ENCODE measurements around the gene GRID1. TPM values are rescaled to one million over a fixed set of nuclear protein-coding genes. Genes with fewer than 3 reads are reported as not detected.

Gene GRID1
- total RNA-seq, 1 donor from 2014 or later, result 0.60 TPM

- Mint-ChIP-seq H3K4me1 (ENCODE audit: low read depth) (peaks cover 15% of the 10 kb centered on the region), H3K4me3 (ENCODE audit: unreplicated experiment) (no peak overlapping the region), H3K27ac (ENCODE audit: unreplicated experiment) (no peak overlapping the region), H3K9me3 (ENCODE audit: low read depth) (no peaks in the 10 kb centered on the region), H3K27me3 (ENCODE audit: low read depth) (peaks cover 11% of the 10 kb centered on the region), H3K36me3 (ENCODE audit: low read depth) (no peaks in the 10 kb centered on the region)
- no peak for DNase-seq (ENCODE audit: low spot score)
- TF ChIP-seq, protein P1, sequence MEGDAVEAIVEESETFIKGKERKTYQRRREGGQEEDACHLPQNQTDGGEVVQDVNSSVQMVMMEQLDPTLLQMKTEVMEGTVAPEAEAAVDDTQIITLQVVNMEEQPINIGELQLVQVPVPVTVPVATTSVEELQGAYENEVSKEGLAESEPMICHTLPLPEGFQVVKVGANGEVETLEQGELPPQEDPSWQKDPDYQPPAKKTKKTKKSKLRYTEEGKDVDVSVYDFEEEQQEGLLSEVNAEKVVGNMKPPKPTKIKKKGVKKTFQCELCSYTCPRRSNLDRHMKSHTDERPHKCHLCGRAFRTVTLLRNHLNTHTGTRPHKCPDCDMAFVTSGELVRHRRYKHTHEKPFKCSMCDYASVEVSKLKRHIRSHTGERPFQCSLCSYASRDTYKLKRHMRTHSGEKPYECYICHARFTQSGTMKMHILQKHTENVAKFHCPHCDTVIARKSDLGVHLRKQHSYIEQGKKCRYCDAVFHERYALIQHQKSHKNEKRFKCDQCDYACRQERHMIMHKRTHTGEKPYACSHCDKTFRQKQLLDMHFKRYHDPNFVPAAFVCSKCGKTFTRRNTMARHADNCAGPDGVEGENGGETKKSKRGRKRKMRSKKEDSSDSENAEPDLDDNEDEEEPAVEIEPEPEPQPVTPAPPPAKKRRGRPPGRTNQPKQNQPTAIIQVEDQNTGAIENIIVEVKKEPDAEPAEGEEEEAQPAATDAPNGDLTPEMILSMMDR (IDR thresholded peaks at IDR 0.05), result no peak
These were observed 451.9 kb downstream of the GRID1 start for GRCh38 chr10:85914720-85915119.

- H3K36me3 Mint-ChIP-seq (ENCODE audit: low read depth), result no peaks in the 10 kb centered on the region
- H3K27me3 Mint-ChIP-seq (ENCODE audit: low read depth), result peaks cover 5% of the 10 kb centered on the region
- H3K4me3 Mint-ChIP-seq (ENCODE audit: unreplicated experiment), result no peak overlapping the region
- TF ChIP-seq, protein P1 (IDR thresholded peaks at IDR 0.05), result no peak
- no peaks in the 10 kb centered on the region for H3K4me1 Mint-ChIP-seq (ENCODE audit: low read depth)
- H3K27ac Mint-ChIP-seq (ENCODE audit: unreplicated experiment), result no peak overlapping the region
- no peaks in the 10 kb centered on the region for H3K9me3 Mint-ChIP-seq (ENCODE audit: low read depth)
- no peak for DNase-seq (ENCODE audit: low spot score)
These were observed 458.1 kb downstream of the GRID1 start for GRCh38 chr10:85908462-85908861.

- Mint-ChIP-seq H3K9me3 (ENCODE audit: low read depth) (no peaks in the 10 kb centered on the region), H3K27ac (ENCODE audit: unreplicated experiment) (no peak overlapping the region), H3K4me3 (ENCODE audit: unreplicated experiment) (no peak overlapping the region), H3K4me1 (ENCODE audit: low read depth) (no peaks in the 10 kb centered on the region), H3K36me3 (ENCODE audit: low read depth) (no peaks in the 10 kb centered on the region), H3K27me3 (ENCODE audit: low read depth) (no peaks in the 10 kb centered on the region)
- no peak for DNase-seq (ENCODE audit: low spot score)
- TF ChIP-seq, protein P1 (IDR thresholded peaks at IDR 0.05), result no peak
These were observed 464.5 kb downstream of the GRID1 start for GRCh38 chr10:85902051-85902450.

- Mint-ChIP-seq H3K36me3 (ENCODE audit: low read depth) (no peaks in the 10 kb centered on the region), H3K4me3 (ENCODE audit: unreplicated experiment) (no peak overlapping the region), H3K9me3 (ENCODE audit: low read depth) (no peaks in the 10 kb centered on the region), H3K4me1 (ENCODE audit: low read depth) (no peaks in the 10 kb centered on the region), H3K27me3 (ENCODE audit: low read depth) (no peaks in the 10 kb centered on the region), H3K27ac (ENCODE audit: unreplicated experiment) (no peak overlapping the region)
- TF ChIP-seq, protein P1 (IDR thresholded peaks at IDR 0.05), result no peak
- no peak for DNase-seq (ENCODE audit: low spot score)
These were observed 465.0 kb downstream of the GRID1 start for GRCh38 chr10:85901599-85901998.

GRCh38 chr10:85900487-85900886 lies 466.1 kb downstream of the GRID1 start:
- H3K4me3 Mint-ChIP-seq (ENCODE audit: unreplicated experiment), result no peak overlapping the region
- H3K27ac Mint-ChIP-seq (ENCODE audit: unreplicated experiment), result no peak overlapping the region
- H3K4me1 Mint-ChIP-seq (ENCODE audit: low read depth), result no peaks in the 10 kb centered on the region
- H3K27me3 Mint-ChIP-seq (ENCODE audit: low read depth), result no peaks in the 10 kb centered on the region
- no peaks in the 10 kb centered on the region for H3K9me3 Mint-ChIP-seq (ENCODE audit: low read depth)
- TF ChIP-seq, protein P1 (IDR thresholded peaks at IDR 0.05), result no peak
- no peaks in the 10 kb centered on the region for H3K36me3 Mint-ChIP-seq (ENCODE audit: low read depth)
- DNase-seq (ENCODE audit: low spot score), result no peak
